Keratinocyte (primary cell): ENCODE results near the gene UBE2B. TPM values are rescaled to one million over a fixed set of nuclear protein-coding genes. Genes with fewer than 3 reads are reported as not detected.
"Not testable (repeated sequence)": the region's sequence is repeated elsewhere in the genome, so short reads cannot be mapped to it uniquely, and the experiment has no call there.

ENCODE experiments used
- DNase-seq: peaks from one replicate; pipeline ENCODE4 v3.0.0-alpha.2; 2011; ENCODE audit warnings: low read depth, missing footprints, low spot score
- FAIRE-seq: peaks from 2 replicates; lab custom pipeline; 2011; peaks lifted over from hg19 to GRCh38; lab: Jason Lieb, UNC
- H2AFZ ChIP-seq: 2 replicates; pipeline ENCODE4 v1.6.0; 2012; ENCODE audit warnings: low read length, control low read depth, inconsistent platforms; ENCODE audit not compliant: control insufficient read depth
- H3K27ac ChIP-seq: 2 replicates; pipeline ENCODE4 v1.5.1; 2011; ENCODE audit warnings: low read length; ENCODE audit not compliant: control insufficient read depth, insufficient read depth
- H3K27me3 ChIP-seq: 3 replicates; pipeline ENCODE4 v1.6.0; 2011; ENCODE audit warnings: low read length; ENCODE audit not compliant: control insufficient read depth, insufficient read depth; ENCODE audit errors: extremely low read depth
- H3K36me3 ChIP-seq, 2 experiments: 2 replicates in 1 of 2; 3 replicates in 1 of 2; pipeline ENCODE4 v1.5.1; 2011; ENCODE audit warnings: low read length in 2 of 2, mild to moderate bottlenecking in 1 of 2; ENCODE audit not compliant: control insufficient read depth in 2 of 2, insufficient read depth in 2 of 2; ENCODE audit errors: extremely low read depth in 1 of 2
- H3K4me1 ChIP-seq: 3 replicates; pipeline ENCODE4 v1.5.1; 2011; ENCODE audit warnings: low read length; ENCODE audit not compliant: control insufficient read depth, insufficient read depth; ENCODE audit errors: extremely low read depth
- H3K4me2 ChIP-seq: 3 replicates; pipeline ENCODE4 v1.6.0; 2011; ENCODE audit warnings: low read depth, low read length; ENCODE audit not compliant: control insufficient read depth, insufficient read depth; ENCODE audit errors: extremely low read depth
- H3K4me3 ChIP-seq, 3 experiments: fragments of 200-600 bp in 1 of 3; sonication (generic) in 1 of 3; 2 replicates in 2 of 3; 3 replicates in 1 of 3; pipeline ENCODE4 v1.5.1; 2011 to 2016; ENCODE audit warnings: low read length in 3 of 3, mild to moderate bottlenecking in 3 of 3, control low read depth in 2 of 3, inconsistent platforms in 1 of 3, low read depth in 1 of 3, mixed read lengths in 1 of 3, mixed run types in 1 of 3, moderate library complexity in 1 of 3; ENCODE audit not compliant: control insufficient read depth in 2 of 3, insufficient read depth in 2 of 3; ENCODE audit errors: extremely low read depth in 1 of 3
- H3K79me2 ChIP-seq: 2 replicates; pipeline ENCODE4 v1.6.0; 2012; ENCODE audit warnings: low read length; ENCODE audit not compliant: control insufficient read depth, insufficient read depth
- H3K9ac ChIP-seq: 3 replicates; pipeline ENCODE4 v1.6.0; 2011; ENCODE audit warnings: low read length; ENCODE audit not compliant: control insufficient read depth, insufficient read depth; ENCODE audit errors: extremely low read depth
- H3K9me1 ChIP-seq: 3 replicates; pipeline ENCODE4 v1.6.0; 2011; ENCODE audit warnings: low read length; ENCODE audit not compliant: control insufficient read depth, insufficient read depth; ENCODE audit errors: extremely low read depth
- H3K9me3 ChIP-seq: 2 replicates; pipeline ENCODE4 v1.5.1; 2012; ENCODE audit warnings: low read depth, low read length; ENCODE audit not compliant: control insufficient read depth
- H4K20me1 ChIP-seq: 3 replicates; pipeline ENCODE4 v1.6.0; 2011; ENCODE audit warnings: low read length; ENCODE audit not compliant: control insufficient read depth, insufficient read depth; ENCODE audit errors: extremely low read depth
- CTCF ChIP-seq, 3 experiments: IDR thresholded peaks in 1 of 3; conservative IDR thresholded peaks in 1 of 3; optimal IDR thresholded peaks in 1 of 3; 2 replicates in 2 of 3; 3 replicates in 1 of 3; pipeline versions ENCODE3 to v1.5.1; 2011; ENCODE audit warnings: low read length in 3 of 3, mild to moderate bottlenecking in 3 of 3, moderate library complexity in 2 of 3, control low read depth in 1 of 3, inconsistent platforms in 1 of 3; ENCODE audit not compliant: insufficient read depth in 2 of 3; ENCODE audit errors: extremely low read depth in 1 of 3
- EZH2 ChIP-seq: IDR thresholded peaks from one replicate; pipeline ENCODE4 v1.6.1; 2012; ENCODE audit warnings: inconsistent platforms, mild to moderate bottlenecking, low read length, moderate library complexity
- dilution Hi-C: fragments of 300-500 bp; cut with MboI; formaldehyde crosslinking; loops from one replicate; pipeline ENCODE4 v1.7.0; 2020; ENCODE audit warnings: low sequenced_read_pairs; ENCODE audit not compliant: extremely low pct_ligation_motif_present
- polyA plus RNA-seq, 5 experiments: library from polyadenylated mRNA; depleted of rRNA in 3 of 5; stranded (reverse) in 3 of 5; stranded (forward) in 1 of 5; unstranded in 1 of 5; fragments of >200 nt; gene quantifications; 1 replicate in 1 of 5; 2 replicates in 3 of 5; 3 replicates in 1 of 5; pipeline versions ENCODE4 v1.2.1 to v1.2.3, GENCODE V29; 2011 to 2012; ENCODE audit warnings: missing spikeins in 2 of 5, low read depth in 1 of 5, low replicate concordance in 1 of 5

The UBE2B gene
- polyA plus RNA-seq, 1 donor (not counting 4 experiments of a cell fraction or from before 2014, with no cell fraction given) = 73.5 TPM

- Histone ChIP-seq H3K4me2 (no peak overlapping the region), H3K9me3 (peaks cover 2% of the 10 kb centered on the region), H4K20me1 (no peaks in the 10 kb centered on the region), H3K27ac (no peak overlapping the region), H3K27me3 (no peaks in the 10 kb centered on the region), H3K79me2 (no peaks in the 10 kb centered on the region), H3K4me1 (no peaks in the 10 kb centered on the region), H3K9ac (no peak overlapping the region), H3K9me1 (no peaks in the 10 kb centered on the region), H2AFZ (no peak overlapping the region), H3K36me3 (no peaks in the 10 kb centered on the region), H3K4me3 (no peak overlapping the region)
- no peak for TF ChIP-seq CTCF (optimal IDR thresholded peaks at IDR 0.05 in 1 of 3, IDR thresholded peaks at IDR 0.05 in 1 of 3, conservative IDR thresholded peaks at IDR 0.05 in 1 of 3; ENCODE audit: extremely low read depth in 1 of 3, insufficient read depth in 2 of 3, low read length in 3 of 3)
- no peak for TF ChIP-seq EZH2
- DNase-seq (no peak), FAIRE-seq (no peak)
- dilution Hi-C loops = no loop called here
Measured at GRCh38 chr5:134328619-134329018, 42.8 kb upstream of the UBE2B start.

- DNase-seq, H3K27ac ChIP-seq, FAIRE-seq, H3K36me3 ChIP-seq, H4K20me1 ChIP-seq, H3K27me3 ChIP-seq, H3K9me1 ChIP-seq, H3K4me2 ChIP-seq, H3K79me2 ChIP-seq, H3K4me3 ChIP-seq, dilution Hi-C loops, H2AFZ ChIP-seq, H3K9me3 ChIP-seq, H3K4me1 ChIP-seq, H3K9ac ChIP-seq: not testable (repeated sequence)
Measured at GRCh38 chr5:134336833-134337232, 34.5 kb upstream of the UBE2B start.

GRCh38 chr5:134343500-134343899, 27.9 kb upstream of the UBE2B start:
- dilution Hi-C loops, H3K9ac ChIP-seq, H3K36me3 ChIP-seq: not testable (repeated sequence)

GRCh38 chr5:134345476-134345875, 25.9 kb upstream of the UBE2B start:
- not testable (repeated sequence) for H3K9me1 ChIP-seq

More at GRCh38 chr5:134343500-134343899, 27.9 kb upstream of the UBE2B start:
- H4K20me1 ChIP-seq, H3K4me2 ChIP-seq, H3K9me3 ChIP-seq, H3K9me1 ChIP-seq, FAIRE-seq, H3K27me3 ChIP-seq, H3K27ac ChIP-seq, DNase-seq, H3K79me2 ChIP-seq, H3K4me3 ChIP-seq: not testable (repeated sequence)
- Histone ChIP-seq H2AFZ (peak overlapping the region; percentile 54), H3K4me1 (peaks cover 19% of the 10 kb centered on the region)

More at GRCh38 chr5:134345476-134345875, 25.9 kb upstream of the UBE2B start:
- H3K27me3 ChIP-seq, H3K36me3 ChIP-seq, H3K79me2 ChIP-seq, DNase-seq, H3K27ac ChIP-seq, H4K20me1 ChIP-seq, H3K9me3 ChIP-seq, H2AFZ ChIP-seq, H3K9ac ChIP-seq, dilution Hi-C loops, FAIRE-seq, H3K4me3 ChIP-seq: not testable (repeated sequence)
- peaks cover 19% of the 10 kb centered on the region for H3K4me1 ChIP-seq
- peak overlapping the region; percentile 64 for H3K4me2 ChIP-seq
